Stimulated activated CD4-positive, alpha-beta T cell treated with anti-CD3 and anti-CD28 coated beads, Interleukin-4, amount 100 ng/mL, for 4 hours (primary cell): ENCODE measurements around the gene PELO.
"Not testable (repeated sequence)": the region's sequence is repeated elsewhere in the genome, so short reads cannot be mapped to it uniquely, and the experiment has no call there.

ENCODE experiments used
- DNase-seq, 2 experiments: peaks; one replicate each; pipeline ENCODE4 v3.0.0-alpha.2; 2020

Gene PELO

GRCh38 chr5:52787600-52788504 is at the start of gene PELO, which contains the start of gene ITGA1:
Gene PELO, plus strand, starts transcription at chr5:52787916. Its CDS starts 12,479 bp downstream, at chr5:52800395.
Gene ITGA1, plus strand, starts transcription at chr5:52787916. Its CDS starts 438 bp downstream, at chr5:52788354.
- peak; percentile 20 to 43 for DNase-seq

DNA sequence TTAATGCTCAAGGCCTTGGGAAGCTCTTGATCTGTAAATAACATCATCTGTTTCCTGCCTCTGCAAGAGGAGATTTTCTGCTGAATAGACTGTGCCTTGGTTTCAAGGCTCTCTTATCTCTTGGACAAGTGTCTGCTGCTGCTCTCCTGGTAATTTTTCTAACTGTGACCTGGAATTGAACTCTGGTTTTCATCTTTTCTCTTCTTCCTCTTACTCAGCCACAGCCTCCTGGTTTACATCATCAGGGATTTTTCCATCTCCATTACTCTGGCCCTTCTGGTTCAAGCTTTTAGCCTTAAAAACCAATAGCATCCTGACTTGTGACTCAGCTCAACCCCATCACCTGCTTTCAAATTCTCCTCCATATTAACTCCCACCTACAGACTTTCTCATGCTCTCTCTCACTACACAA is 49.6 kb upstream of the PELO start:
- DNase-seq, result no peak

DNA sequence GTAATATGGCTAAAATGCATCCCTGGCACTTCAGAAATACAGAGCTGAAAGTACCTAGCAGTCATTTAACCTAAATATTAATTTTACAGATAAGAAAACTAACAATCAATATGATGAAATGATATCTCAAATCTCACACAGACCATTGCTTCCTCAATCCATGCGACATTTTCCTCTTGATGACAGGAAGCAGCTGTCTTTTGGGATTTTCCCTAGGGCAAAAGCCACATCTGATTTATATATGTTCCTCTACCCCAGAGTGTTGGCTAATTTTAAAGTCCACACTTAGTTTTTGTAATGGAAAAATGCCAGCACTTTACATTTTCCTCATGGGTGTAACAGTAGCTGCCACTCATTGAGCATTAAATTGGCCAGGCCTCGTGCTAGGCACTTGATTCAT is 47.7 kb upstream of the PELO start:
- no peak for DNase-seq

GRCh38 chr5:52743012-52743411 is 44.7 kb upstream of the PELO start:
- DNase-seq, result peak in 1 of 2 experiments; percentile 7

- no peak for DNase-seq
These were observed 44.2 kb upstream of the PELO start for GRCh38 chr5:52743529-52743928.

DNA sequence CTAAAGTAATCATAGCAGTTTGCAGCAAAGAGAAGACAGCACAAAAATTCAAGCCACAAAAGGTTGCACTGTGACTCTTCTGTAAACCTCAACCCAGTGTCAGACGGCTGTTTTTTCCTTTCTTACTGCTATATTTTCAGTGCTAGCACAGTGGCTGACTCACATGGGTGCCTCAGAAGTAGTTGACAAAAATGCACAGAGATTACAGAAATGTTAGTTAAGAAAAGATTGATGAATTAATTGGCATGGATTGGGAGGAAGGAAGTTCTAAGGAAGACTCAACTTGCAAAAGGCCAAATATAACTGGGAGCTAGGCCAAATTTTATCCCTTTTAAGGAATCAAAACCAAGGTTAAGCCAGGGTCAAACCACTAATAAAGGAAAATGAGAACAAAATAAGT is 43.7 kb upstream of the PELO start:
- peak in 1 of 2 experiments; percentile 36 for DNase-seq

DNA sequence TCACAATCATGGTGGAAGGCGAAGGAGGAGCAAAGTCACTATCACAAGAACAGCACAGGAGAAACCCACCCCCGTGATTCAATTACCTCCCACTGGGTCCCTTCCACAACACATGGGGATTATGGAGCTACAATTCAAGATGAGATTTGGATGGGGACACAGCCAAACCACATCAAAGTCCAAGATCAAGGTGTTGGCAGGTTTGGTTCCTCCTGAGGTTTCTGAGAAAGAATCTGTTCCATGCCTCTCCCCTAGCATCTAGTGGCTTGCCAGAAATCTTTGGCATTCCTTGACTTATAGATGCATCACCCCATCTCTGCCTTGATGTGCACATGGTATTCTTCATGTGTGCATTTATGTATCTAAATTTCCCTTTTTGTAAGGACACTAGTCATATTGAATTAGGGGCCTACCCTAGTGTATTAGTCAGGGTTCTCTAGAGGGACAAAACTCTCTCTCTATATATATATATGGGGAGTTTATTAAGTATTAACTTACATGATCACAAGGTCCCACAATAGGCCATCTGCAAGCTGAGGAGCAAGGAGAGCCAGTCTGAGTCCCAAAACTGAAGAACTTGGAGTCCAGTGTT is 42.8 kb upstream of the PELO start:
- not testable (repeated sequence) for DNase-seq

GRCh38 chr5:52746539-52746938 is 41.2 kb upstream of the PELO start:
- DNase-seq, result no peak

DNA sequence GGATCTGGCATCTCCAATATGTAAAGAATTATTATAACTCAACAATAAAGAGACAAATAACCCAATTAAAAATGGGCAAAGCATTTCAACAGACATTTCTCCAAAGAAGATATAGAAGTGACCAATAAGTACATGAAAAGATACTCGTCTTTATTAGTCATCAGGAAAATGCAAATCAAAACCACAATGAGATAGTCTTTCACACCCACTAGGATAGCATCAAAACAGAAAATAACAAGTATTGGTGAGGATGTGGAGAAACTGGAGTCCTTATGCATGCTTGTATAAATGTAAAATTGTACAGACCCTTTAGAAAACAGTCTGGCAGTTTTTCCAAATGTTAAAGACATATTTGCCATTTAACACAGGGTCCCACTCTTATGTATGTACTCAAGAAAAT is 39.1 kb upstream of the PELO start:
- DNase-seq, result no peak

DNA sequence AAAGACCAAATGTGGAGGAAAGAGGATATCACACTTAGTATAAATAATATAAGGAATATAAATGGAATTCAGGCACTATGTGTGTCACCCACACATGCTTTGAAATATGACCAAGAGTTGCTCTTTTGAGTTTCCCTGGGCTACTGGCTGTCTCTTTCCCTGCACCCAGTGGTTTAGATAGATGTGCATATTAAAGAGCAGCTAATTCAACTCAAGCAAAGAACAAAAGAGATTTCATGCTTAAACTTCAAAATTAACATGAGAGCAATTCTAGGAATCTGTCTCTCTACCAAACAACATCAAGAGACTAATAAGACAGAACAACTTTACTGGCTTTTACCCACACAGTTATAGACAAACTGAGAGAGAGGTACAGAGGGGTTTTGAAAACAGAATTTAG is 38.0 kb upstream of the PELO start:
- no peak for DNase-seq

GRCh38 chr5:52751137-52751536 is 36.6 kb upstream of the PELO start:
- no peak for DNase-seq

- no peak for DNase-seq
These were observed 33.7 kb upstream of the PELO start for GRCh38 chr5:52754051-52754450.

- DNase-seq, result no peak
These were observed 30.2 kb upstream of the PELO start for GRCh38 chr5:52757527-52757926.

GRCh38 chr5:52758014-52758413 is 29.7 kb upstream of the PELO start:
- DNase-seq, result no peak

- DNase-seq, result no peak
These were observed 28.4 kb upstream of the PELO start for GRCh38 chr5:52759331-52759730.

GRCh38 chr5:52760695-52761366 is 26.9 kb upstream of the PELO start:
- peak in 1 of 2 experiments; percentile 15 for DNase-seq

- DNase-seq, result no peak
These were observed 20.4 kb upstream of the PELO start for GRCh38 chr5:52767217-52767743.

DNA sequence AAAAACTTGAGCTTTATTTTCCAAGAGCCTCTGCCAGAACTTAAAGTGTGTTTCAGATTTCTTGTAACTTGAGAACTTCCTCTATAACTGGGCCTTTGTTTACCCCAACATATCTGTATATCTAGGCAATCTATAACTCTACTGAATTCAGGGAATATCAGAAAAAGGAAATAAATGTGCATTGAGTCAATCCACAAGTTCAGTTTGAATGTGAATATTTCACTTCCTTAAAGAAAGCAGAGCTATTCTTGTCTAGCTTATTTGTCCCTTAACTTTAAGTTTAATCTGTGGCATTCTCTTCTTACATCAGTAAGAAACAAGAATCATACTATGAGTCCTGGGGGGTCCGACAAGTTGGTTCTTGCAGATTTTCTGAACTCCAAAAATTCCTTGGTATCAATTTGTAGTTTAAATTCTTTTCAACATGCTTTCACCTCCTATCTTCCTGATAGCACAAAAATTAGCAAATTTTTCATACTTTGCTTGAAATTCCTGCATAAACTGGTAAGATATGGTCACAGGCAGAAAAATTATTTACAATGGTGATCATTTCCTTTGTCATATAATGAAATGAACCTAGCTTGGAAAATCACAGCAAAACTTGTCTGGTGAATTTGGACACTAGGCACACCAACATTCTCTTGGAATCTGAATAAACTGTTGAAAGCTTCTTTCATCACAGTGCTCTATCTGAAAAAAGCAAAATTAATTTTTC is 19.8 kb upstream of the PELO start:
- no peak for DNase-seq

- DNase-seq, result no peak
These were observed 18.7 kb upstream of the PELO start for GRCh38 chr5:52769061-52769460.

- DNase-seq, result no peak
These were observed 17.3 kb upstream of the PELO start for GRCh38 chr5:52770287-52770939.

- DNase-seq, result peak; percentile 17 to 20
These were observed 16.2 kb upstream of the PELO start for GRCh38 chr5:52771343-52772039.
